Pancreas (tissue), 10 donors: Measurements from ENCODE around the gene GLA. TPM values are rescaled to one million over a fixed set of nuclear protein-coding genes. Genes with fewer than 3 reads are reported as not detected.

Experiments
- ATAC-seq, 4 donors: fragments of 200-7000 bp; cut with Tn5 transposase; one replicate each; pipeline versions ENCODE4 v1.8.0 to v1.9.1; 2020; ENCODE audit warnings: mild to moderate bottlenecking in 4 of 4, moderate library complexity in 4 of 4
- DNase-seq, 6 donors: peaks; one replicate each; pipeline ENCODE4 v3.0.0-alpha.2; 2020
- FAIRE-seq: peaks from 2 replicates; lab custom pipeline; 2012; peaks lifted over from hg19 to GRCh38; lab: Jason Lieb, UNC
- H3K27ac ChIP-seq, 4 donors: fragments of 200-600 bp; sonication (generic); 1 replicate in 3 of 4; 2 replicates in 1 of 4; pipeline versions ENCODE4 v1.5.0 to v1.8.0; 2020
- H3K27me3 ChIP-seq, 4 donors: fragments of 200-600 bp; one replicate each; pipeline ENCODE4 v1.8.0; 2021
- H3K36me3 ChIP-seq, 3 donors: fragments of 200-600 bp; sonication (generic) in 1 of 3; one replicate each; pipeline versions ENCODE4 v1.5.0 to v1.8.0; 2020 to 2021
- H3K4me1 ChIP-seq, 3 donors: fragments of 200-600 bp; one replicate each; pipeline ENCODE4 v1.8.0; 2021
- H3K4me3 ChIP-seq, 4 donors: fragments of 200-600 bp; sonication (generic) in 2 of 4; one replicate each; pipeline versions ENCODE4 v1.5.0 to v1.8.0; 2020 to 2021
- H3K9me3 ChIP-seq, 4 donors: fragments of 200-600 bp; one replicate each; pipeline ENCODE4 v1.8.0; 2021
- CTCF ChIP-seq, 4 donors: fragments of 200-600 bp; sonication (generic) in 3 of 4; IDR thresholded peaks; one replicate each; pipeline versions ENCODE4 v1.5.0 to v1.8.0; 2021; ENCODE audit warnings: antibody characterized with exemption in 4 of 4
- WGBS, 2 donors: extraction: QIAGEN DNeasy Blood & Tissue Kit; methylation state at CpG; one replicate each; pipeline ENCODE4 v1.1.7; 2013; 5-methylcytosine and 5-hydroxymethylcytosine counted together
- intact Hi-C, 3 donors: fragments of 100-400 bp; cut with DNase I; formaldehyde crosslinking; loops; one replicate each; pipeline versions ENCODE4 v1.11.1 to v1.14.2; 2022
- polyA plus RNA-seq, 2 donors: library from polyadenylated mRNA; stranded (reverse); fragments of 200-250 nt; gene quantifications; one replicate each; pipeline ENCODE4 v1.2.3, GENCODE V29; 2013
- total RNA-seq, 6 donors: library from RNA; stranded (reverse); fragmentation: NEBNext Ultra II Directional in 4 of 6; extraction: Animal tissue kit (Norgen Biotek cat#: 25700) in 4 of 6; gene quantifications; one replicate each; pipeline versions ENCODE4 v1.2.1 to v1.2.4, GENCODE V29; 2021 to 2023
- donor health status: healthy with polysubstance abuse.
- donor health status: DM: no; HTN: no; CAD: no; lungs with moderate emphysema.
- donor health status: DM: no; HTN: no; CAD: no.
- donor health status: control.
- donor health status: control.
- donor health status: Bipolar disorder and iron deficiency.
- donor health status: DM: yes; HTN: yes; CAD: no.
- donor health status: DM: no; HTN: no; CAD: no.
- donor health status: DM: no; HTN: no; CAD: no.
- donor health status: DM: yes; HTN: yes; CAD: no.

GLA gene
- total and polyA plus RNA-seq, 8 donors = 5.1 to 20.5 (median 8.8) TPM

- TF ChIP-seq CTCF (IDR thresholded peaks at IDR 0.05) = no peak
- 46 to 59% methylated on average over 4 of the region's 4 CpGs for WGBS, 2 donors
- H3K27ac ChIP-seq = no peak overlapping the region
- H3K4me3 ChIP-seq = no peak overlapping the region
- intact Hi-C loops = no loop called here
- no peak for DNase-seq
- no peak for ATAC-seq
- no peaks in the 10 kb centered on the region for H3K9me3 ChIP-seq
- H3K27me3 ChIP-seq = peaks cover 0 to 5% (median 0%) of the 10 kb centered on the region in 4 donors
- no peak for FAIRE-seq
- H3K36me3 ChIP-seq = no peaks in the 10 kb centered on the region
- no peaks in the 10 kb centered on the region for H3K4me1 ChIP-seq
Measured at GRCh38 chrX:101383679-101384205, 24.0 kb downstream of the GLA start.

GRCh38 chrX:101377547-101377946 is 30.2 kb downstream of the GLA start:
- Histone ChIP-seq H3K4me3 (no peak overlapping the region), H3K36me3 (no peaks in the 10 kb centered on the region), H3K4me1 (no peaks in the 10 kb centered on the region), H3K9me3 (no peaks in the 10 kb centered on the region), H3K27ac (no peak overlapping the region), H3K27me3 (peaks cover 0 to 18% (median 2%) of the 10 kb centered on the region in 4 donors)
- intact Hi-C loops = no loop called here
- no peak for DNase-seq
- ATAC-seq = no peak
- FAIRE-seq = no peak
- TF ChIP-seq CTCF (IDR thresholded peaks at IDR 0.05) = no peak
- WGBS, 2 donors = 68 to 75% methylated on average over 1 of the region's 1 CpG

GRCh38 chrX:101370888-101371504 is 36.7 kb downstream of the GLA start:
- WGBS, 2 donors = 56 to 57% methylated on average over 3 of the region's 3 CpGs
- DNase-seq (no peak), FAIRE-seq (no peak), ATAC-seq (no peak)
- no peaks in the 10 kb centered on the region for H3K36me3 ChIP-seq
- intact Hi-C loops = no loop called here
- peaks cover 0 to 32% (median 0%) of the 10 kb centered on the region in 4 donors for H3K27me3 ChIP-seq
- H3K27ac ChIP-seq = no peak overlapping the region
- H3K4me1 ChIP-seq = no peaks in the 10 kb centered on the region
- H3K4me3 ChIP-seq = no peak overlapping the region
- no peak for TF ChIP-seq CTCF (IDR thresholded peaks at IDR 0.05)
- no peaks in the 10 kb centered on the region for H3K9me3 ChIP-seq

GRCh38 chrX:101369687-101370086 is 38.0 kb downstream of the GLA start:
- FAIRE-seq = no peak
- Histone ChIP-seq H3K27me3 (peaks cover 0 to 36% (median 0%) of the 10 kb centered on the region in 4 donors), H3K36me3 (no peaks in the 10 kb centered on the region), H3K27ac (no peak overlapping the region), H3K9me3 (no peaks in the 10 kb centered on the region), H3K4me3 (no peak overlapping the region), H3K4me1 (no peaks in the 10 kb centered on the region)
- intact Hi-C loops = no loop called here
- no peak for TF ChIP-seq CTCF (IDR thresholded peaks at IDR 0.05)
- no peak for ATAC-seq
- DNase-seq = no peak
- WGBS, 2 donors = 50 to 60% methylated on average over 6 of the region's 6 CpGs

GRCh38 chrX:101368800-101369199 is 38.9 kb downstream of the GLA start:
- ATAC-seq (no peak), FAIRE-seq (no peak), DNase-seq (no peak)
- Histone ChIP-seq H3K4me1 (no peaks in the 10 kb centered on the region), H3K27me3 (peaks cover 0 to 30% (median 0%) of the 10 kb centered on the region in 4 donors), H3K36me3 (no peaks in the 10 kb centered on the region), H3K4me3 (no peak overlapping the region), H3K27ac (no peak overlapping the region), H3K9me3 (no peaks in the 10 kb centered on the region)
- no peak for TF ChIP-seq CTCF (IDR thresholded peaks at IDR 0.05)
- intact Hi-C loops = no loop called here
